PC-9 (cell line): ENCODE results near the gene CEP72. TPM values are rescaled to one million over a fixed set of nuclear protein-coding genes. Genes with fewer than 3 reads are reported as not detected.

Experiments
- BruUV-seq: library from RNA; stranded (reverse); fragments of 400-500 nt; replicated peaks from 2 replicates; lab custom pipeline; 2021; lab: Mats Ljungman, UMichigan
- CTCF ChIA-PET: fragments of 300-600 bp; sonication (Branson Sonifier 250); formaldehyde crosslinking; loops from one replicate; lab custom pipeline; 2022; ENCODE audit warnings: antibody characterized with exemption; lab: Charles Lee
- POLR2A ChIA-PET: fragments of 300-600 bp; sonication (Branson Sonifier 250); formaldehyde crosslinking; loops from one replicate; lab custom pipeline; 2022; ENCODE audit warnings: antibody characterized with exemption; ENCODE audit not compliant: unreplicated experiment; lab: Charles Lee
- DNase-seq, 2 experiments: peaks; one replicate each; pipeline versions ENCODE4 v3.0.0 to v3.0.0-alpha.2; 2015 to 2022; ENCODE audit warnings: mixed read lengths in 1 of 2
- H2AFZ ChIP-seq: fragments of 200-600 bp; sonication (generic); 2 replicates; pipeline ENCODE4 v1.8.1; 2017; ENCODE audit warnings: antibody characterized with exemption
- H3F3A ChIP-seq: fragments of 200-600 bp; sonication (generic); 2 replicates; pipeline ENCODE4 v1.8.1; 2017; ENCODE audit warnings: antibody characterized with exemption, mild to moderate bottlenecking, low read depth; ENCODE audit not compliant: insufficient read depth
- H3K27ac ChIP-seq: fragments of 200-600 bp; sonication (generic); 2 replicates; pipeline ENCODE4 v1.6.1; 2016; ENCODE audit warnings: mixed run types
- H3K27me3 ChIP-seq: fragments of 200-600 bp; sonication (generic); 2 replicates; pipeline ENCODE4 v1.6.1; 2016; ENCODE audit warnings: low read depth, mixed run types; ENCODE audit not compliant: insufficient read depth
- H3K36me3 ChIP-seq: fragments of 200-600 bp; sonication (generic); 2 replicates; pipeline ENCODE4 v1.6.1; 2016; ENCODE audit warnings: low read depth, mixed run types
- H3K4me1 ChIP-seq: fragments of 200-600 bp; sonication (generic); replicated peaks from 2 replicates; pipeline ENCODE4 v1.6.1; 2016; ENCODE audit warnings: mixed run types; ENCODE audit not compliant: insufficient read depth
- H3K4me2 ChIP-seq: fragments of 200-600 bp; sonication (generic); 2 replicates; pipeline ENCODE4 v1.6.1; 2017; ENCODE audit warnings: mixed run types
- H3K4me3 ChIP-seq: fragments of 200-600 bp; sonication (generic); 2 replicates; pipeline ENCODE4 v1.6.1; 2016; ENCODE audit warnings: mixed run types
- H3K79me2 ChIP-seq: fragments of 200-600 bp; sonication (generic); 2 replicates; pipeline ENCODE4 v1.6.1; 2017; ENCODE audit warnings: low read depth, mixed run types
- H3K9me2 ChIP-seq: fragments of 200-600 bp; sonication (generic); 2 replicates; pipeline ENCODE4 v1.8.1; 2017; ENCODE audit warnings: mild to moderate bottlenecking; ENCODE audit not compliant: insufficient read depth
- H3K9me3 ChIP-seq: fragments of 200-600 bp; sonication (generic); 2 replicates; pipeline ENCODE4 v1.8.1; 2016; ENCODE audit warnings: low read depth; ENCODE audit not compliant: insufficient read depth
- H4K20me1 ChIP-seq: fragments of 200-600 bp; sonication (generic); 2 replicates; pipeline ENCODE4 v1.8.1; 2017; ENCODE audit not compliant: insufficient read depth
- EZH2 ChIP-seq: fragments of 200-600 bp; sonication (generic); IDR thresholded peaks from 2 replicates; pipeline ENCODE4 v1.8.0; 2017; ENCODE audit warnings: antibody characterized with exemption, low read depth
- intact Hi-C: fragments of 100-400 bp; cut with micrococcal nuclease; formaldehyde crosslinking; loops from one replicate; pipeline ENCODE4 v1.10.0; 2022; ENCODE audit not compliant: unreplicated experiment
- total RNA-seq: library from RNA; stranded (reverse); gene quantifications from 2 replicates; pipeline ENCODE4 v1.2.3, GENCODE V29; 2021
- TF ChIP-seq, protein P1 (sequence below): fragments of 200-600 bp; sonication (generic); conservative IDR thresholded peaks from 2 replicates; pipeline ENCODE4 v1.6.1; 2017; ENCODE audit warnings: mixed run types, antibody characterized with exemption, mild to moderate bottlenecking, moderate library complexity

CEP72 gene
- total RNA-seq, 1 experiment from 2014 or later: 86.8 TPM

GRCh38 chr5:639253-639530 lies 27.1 kb downstream of the CEP72 start:
- no peak for DNase-seq
- Histone ChIP-seq H3F3A (no peaks in the 10 kb centered on the region), H2AFZ (no peak overlapping the region), H3K27ac (no peak overlapping the region), H3K79me2 (no peaks in the 10 kb centered on the region), H3K4me2 (no peak overlapping the region), H3K9me2 (no peaks in the 10 kb centered on the region), H4K20me1 (peaks cover 9% of the 10 kb centered on the region), H3K4me3 (no peak overlapping the region), H3K4me1 (no peaks in the 10 kb centered on the region), H3K36me3 (peaks cover 24% of the 10 kb centered on the region), H3K9me3 (no peaks in the 10 kb centered on the region), H3K27me3 (no peaks in the 10 kb centered on the region)
- intact Hi-C loops: no loop called here
- TF ChIP-seq EZH2: no peak
- TF ChIP-seq, protein P1, sequence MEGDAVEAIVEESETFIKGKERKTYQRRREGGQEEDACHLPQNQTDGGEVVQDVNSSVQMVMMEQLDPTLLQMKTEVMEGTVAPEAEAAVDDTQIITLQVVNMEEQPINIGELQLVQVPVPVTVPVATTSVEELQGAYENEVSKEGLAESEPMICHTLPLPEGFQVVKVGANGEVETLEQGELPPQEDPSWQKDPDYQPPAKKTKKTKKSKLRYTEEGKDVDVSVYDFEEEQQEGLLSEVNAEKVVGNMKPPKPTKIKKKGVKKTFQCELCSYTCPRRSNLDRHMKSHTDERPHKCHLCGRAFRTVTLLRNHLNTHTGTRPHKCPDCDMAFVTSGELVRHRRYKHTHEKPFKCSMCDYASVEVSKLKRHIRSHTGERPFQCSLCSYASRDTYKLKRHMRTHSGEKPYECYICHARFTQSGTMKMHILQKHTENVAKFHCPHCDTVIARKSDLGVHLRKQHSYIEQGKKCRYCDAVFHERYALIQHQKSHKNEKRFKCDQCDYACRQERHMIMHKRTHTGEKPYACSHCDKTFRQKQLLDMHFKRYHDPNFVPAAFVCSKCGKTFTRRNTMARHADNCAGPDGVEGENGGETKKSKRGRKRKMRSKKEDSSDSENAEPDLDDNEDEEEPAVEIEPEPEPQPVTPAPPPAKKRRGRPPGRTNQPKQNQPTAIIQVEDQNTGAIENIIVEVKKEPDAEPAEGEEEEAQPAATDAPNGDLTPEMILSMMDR: no peak
- ChIA-PET CTCF (no interaction called here), POLR2A (no interaction called here)
- BruUV-seq: no TSS peak

GRCh38 chr5:639584-640213 lies 27.6 kb downstream of the CEP72 start:
- Histone ChIP-seq H3K79me2 (no peaks in the 10 kb centered on the region), H3K9me2 (no peaks in the 10 kb centered on the region), H3K27me3 (no peaks in the 10 kb centered on the region), H3K36me3 (peaks cover 24% of the 10 kb centered on the region), H2AFZ (no peak overlapping the region), H3K9me3 (no peaks in the 10 kb centered on the region), H3K4me2 (no peak overlapping the region), H3K4me3 (no peak overlapping the region), H3K27ac (no peak overlapping the region), H4K20me1 (peaks cover 9% of the 10 kb centered on the region), H3K4me1 (no peaks in the 10 kb centered on the region), H3F3A (no peaks in the 10 kb centered on the region)
- ChIA-PET POLR2A (no interaction called here), CTCF (no interaction called here)
- TF ChIP-seq, protein P1: no peak
- TF ChIP-seq EZH2: no peak
- no peak for DNase-seq
- intact Hi-C loops: no loop called here
- BruUV-seq: no TSS peak

GRCh38 chr5:640461-641330 lies 28.6 kb downstream of the CEP72 start:
- H3K9me2 ChIP-seq: no peaks in the 10 kb centered on the region
- peaks cover 20% of the 10 kb centered on the region for H3K36me3 ChIP-seq
- H3K79me2 ChIP-seq: no peaks in the 10 kb centered on the region
- H3K9me3 ChIP-seq: no peaks in the 10 kb centered on the region
- intact Hi-C loops: no loop called here
- no TSS peak for BruUV-seq
- ChIA-PET CTCF (interaction anchor here (0.7 kb wide), 2 partner anchors 29 to 1123 kb away, joined by 7 to 9 read pairs; no protein-coding TSS in a partner anchor), POLR2A (no interaction called here)
- no peaks in the 10 kb centered on the region for H3K4me1 ChIP-seq
- H2AFZ ChIP-seq: no peak overlapping the region
- TF ChIP-seq, protein P1: no peak
- TF ChIP-seq EZH2: no peak
- no peak overlapping the region for H3K4me2 ChIP-seq
- H3K27ac ChIP-seq: no peak overlapping the region
- H4K20me1 ChIP-seq: peaks cover 9% of the 10 kb centered on the region
- H3K4me3 ChIP-seq: no peak overlapping the region
- H3K27me3 ChIP-seq: no peaks in the 10 kb centered on the region
- DNase-seq: no peak
- no peaks in the 10 kb centered on the region for H3F3A ChIP-seq
